HCT116 (cell line): ENCODE data around the gene ZNF804B.

ENCODE experiments used
- EGR1 ChIP-seq: IDR thresholded peaks from 2 replicates; pipeline ENCODE4 v1.6.1; 2012; ENCODE audit warnings: low read depth
- EZH2 ChIP-seq: fragments of 200-600 bp; sonication (generic); IDR thresholded peaks from 2 replicates; pipeline ENCODE4 v1.6.1; 2017; ENCODE audit warnings: antibody characterized with exemption, mixed run types
- JUND ChIP-seq: IDR thresholded peaks from 2 replicates; pipeline ENCODE4 v1.6.1; 2012
- POLR2A ChIP-seq: IDR thresholded peaks from 2 replicates; pipeline ENCODE4 v1.7.0; 2011; ENCODE audit warnings: borderline replicate concordance; ENCODE audit not compliant: insufficient read depth, insufficient read length; ENCODE audit errors: extremely low read depth
- POLR2AphosphoS5 ChIP-seq: IDR thresholded peaks from 2 replicates; pipeline ENCODE4 v1.6.1; 2011; ENCODE audit warnings: mild to moderate bottlenecking, low read depth, low read length, moderate library complexity
- SP1 ChIP-seq: IDR thresholded peaks from 2 replicates; pipeline ENCODE4 v1.6.1; 2012; ENCODE audit warnings: low read depth
- TCF7L2 ChIP-seq: IDR thresholded peaks from 2 replicates; pipeline ENCODE4 v1.7.0; 2011; ENCODE audit warnings: borderline replicate concordance, inconsistent platforms; ENCODE audit not compliant: insufficient read depth, insufficient read length; ENCODE audit errors: extremely low read depth
- YY1 ChIP-seq: IDR thresholded peaks from 2 replicates; pipeline ENCODE4 v1.6.1; 2011; ENCODE audit warnings: low read length, low read depth, moderate library complexity, mild to moderate bottlenecking; ENCODE audit not compliant: insufficient replicate concordance; ENCODE audit errors: extremely low read depth
- ZFX ChIP-seq: fragments of 450-650 bp; IDR thresholded peaks from 2 replicates; pipeline ENCODE4 v1.6.1; 2017
- TF ChIP-seq, protein P1 (sequence below), 3 experiments: fragments of 200-600 bp in 1 of 3; sonication (generic) in 1 of 3; IDR thresholded peaks in 2 of 3; conservative IDR thresholded peaks in 1 of 3; 2 replicates each; pipeline ENCODE4 v1.5.1; 2012 to 2017; ENCODE audit warnings: low read depth in 2 of 3, low read length in 2 of 3, antibody characterized with exemption in 1 of 3, borderline replicate concordance in 1 of 3, control low read depth in 1 of 3, mild to moderate bottlenecking in 1 of 3, mixed read lengths in 1 of 3, mixed run types in 1 of 3, moderate library complexity in 1 of 3; ENCODE audit not compliant: insufficient read depth in 1 of 3
- TF ChIP-seq, protein P2 (sequence below): IDR thresholded peaks from 2 replicates; pipeline ENCODE4 v1.6.1; 2011; ENCODE audit warnings: mild to moderate bottlenecking, low read length, moderate library complexity; ENCODE audit not compliant: insufficient replicate concordance; ENCODE audit errors: extremely low read depth
- TF ChIP-seq, protein P3 (sequence below): IDR thresholded peaks from 2 replicates; pipeline ENCODE4 v1.6.1; 2012; ENCODE audit warnings: low read depth
- TF ChIP-seq, protein P4 (sequence below): IDR thresholded peaks from 2 replicates; pipeline ENCODE4 v1.6.1; 2012
- TF ChIP-seq, protein P5 (sequence below): IDR thresholded peaks from 2 replicates; pipeline ENCODE4 v1.6.1; 2012

DNA sequence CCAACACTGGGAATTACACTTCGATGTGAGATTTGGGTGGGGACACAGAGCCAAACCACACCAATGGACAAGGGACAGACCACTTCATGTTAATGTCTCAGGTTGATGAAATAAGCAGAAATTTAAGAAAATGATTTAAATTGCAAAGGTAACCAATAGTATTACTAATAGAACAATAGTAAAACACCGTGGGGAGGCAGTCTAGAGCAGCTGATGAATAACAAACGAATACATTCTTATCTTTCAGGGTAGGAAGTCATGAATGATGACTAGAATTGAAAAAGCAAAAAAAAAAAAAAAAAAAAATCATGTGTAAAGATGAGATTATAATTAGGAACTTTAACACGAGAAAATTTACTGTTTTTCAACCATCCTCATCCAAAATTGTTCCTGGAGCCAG is 207.9 kb downstream of the ZNF804B start:
- TF ChIP-seq EZH2 (no peak), POLR2AphosphoS5 (no peak), TCF7L2 (no peak), POLR2A (no peak), SP1 (no peak), YY1 (no peak), JUND (no peak), EGR1 (no peak), ZFX (no peak)
- TF ChIP-seq, protein P1, sequence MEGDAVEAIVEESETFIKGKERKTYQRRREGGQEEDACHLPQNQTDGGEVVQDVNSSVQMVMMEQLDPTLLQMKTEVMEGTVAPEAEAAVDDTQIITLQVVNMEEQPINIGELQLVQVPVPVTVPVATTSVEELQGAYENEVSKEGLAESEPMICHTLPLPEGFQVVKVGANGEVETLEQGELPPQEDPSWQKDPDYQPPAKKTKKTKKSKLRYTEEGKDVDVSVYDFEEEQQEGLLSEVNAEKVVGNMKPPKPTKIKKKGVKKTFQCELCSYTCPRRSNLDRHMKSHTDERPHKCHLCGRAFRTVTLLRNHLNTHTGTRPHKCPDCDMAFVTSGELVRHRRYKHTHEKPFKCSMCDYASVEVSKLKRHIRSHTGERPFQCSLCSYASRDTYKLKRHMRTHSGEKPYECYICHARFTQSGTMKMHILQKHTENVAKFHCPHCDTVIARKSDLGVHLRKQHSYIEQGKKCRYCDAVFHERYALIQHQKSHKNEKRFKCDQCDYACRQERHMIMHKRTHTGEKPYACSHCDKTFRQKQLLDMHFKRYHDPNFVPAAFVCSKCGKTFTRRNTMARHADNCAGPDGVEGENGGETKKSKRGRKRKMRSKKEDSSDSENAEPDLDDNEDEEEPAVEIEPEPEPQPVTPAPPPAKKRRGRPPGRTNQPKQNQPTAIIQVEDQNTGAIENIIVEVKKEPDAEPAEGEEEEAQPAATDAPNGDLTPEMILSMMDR (IDR thresholded peaks at IDR 0.05 in 2 of 3, conservative IDR thresholded peaks at IDR 0.05 in 1 of 3; ENCODE audit: borderline replicate concordance in 1 of 3, insufficient read depth in 1 of 3, low read depth in 2 of 3, low read length in 2 of 3), result no peak
- TF ChIP-seq, protein P2, sequence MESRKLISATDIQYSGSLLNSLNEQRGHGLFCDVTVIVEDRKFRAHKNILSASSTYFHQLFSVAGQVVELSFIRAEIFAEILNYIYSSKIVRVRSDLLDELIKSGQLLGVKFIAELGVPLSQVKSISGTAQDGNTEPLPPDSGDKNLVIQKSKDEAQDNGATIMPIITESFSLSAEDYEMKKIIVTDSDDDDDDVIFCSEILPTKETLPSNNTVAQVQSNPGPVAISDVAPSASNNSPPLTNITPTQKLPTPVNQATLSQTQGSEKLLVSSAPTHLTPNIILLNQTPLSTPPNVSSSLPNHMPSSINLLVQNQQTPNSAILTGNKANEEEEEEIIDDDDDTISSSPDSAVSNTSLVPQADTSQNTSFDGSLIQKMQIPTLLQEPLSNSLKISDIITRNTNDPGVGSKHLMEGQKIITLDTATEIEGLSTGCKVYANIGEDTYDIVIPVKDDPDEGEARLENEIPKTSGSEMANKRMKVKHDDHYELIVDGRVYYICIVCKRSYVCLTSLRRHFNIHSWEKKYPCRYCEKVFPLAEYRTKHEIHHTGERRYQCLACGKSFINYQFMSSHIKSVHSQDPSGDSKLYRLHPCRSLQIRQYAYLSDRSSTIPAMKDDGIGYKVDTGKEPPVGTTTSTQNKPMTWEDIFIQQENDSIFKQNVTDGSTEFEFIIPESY, result no peak
- TF ChIP-seq, protein P3, sequence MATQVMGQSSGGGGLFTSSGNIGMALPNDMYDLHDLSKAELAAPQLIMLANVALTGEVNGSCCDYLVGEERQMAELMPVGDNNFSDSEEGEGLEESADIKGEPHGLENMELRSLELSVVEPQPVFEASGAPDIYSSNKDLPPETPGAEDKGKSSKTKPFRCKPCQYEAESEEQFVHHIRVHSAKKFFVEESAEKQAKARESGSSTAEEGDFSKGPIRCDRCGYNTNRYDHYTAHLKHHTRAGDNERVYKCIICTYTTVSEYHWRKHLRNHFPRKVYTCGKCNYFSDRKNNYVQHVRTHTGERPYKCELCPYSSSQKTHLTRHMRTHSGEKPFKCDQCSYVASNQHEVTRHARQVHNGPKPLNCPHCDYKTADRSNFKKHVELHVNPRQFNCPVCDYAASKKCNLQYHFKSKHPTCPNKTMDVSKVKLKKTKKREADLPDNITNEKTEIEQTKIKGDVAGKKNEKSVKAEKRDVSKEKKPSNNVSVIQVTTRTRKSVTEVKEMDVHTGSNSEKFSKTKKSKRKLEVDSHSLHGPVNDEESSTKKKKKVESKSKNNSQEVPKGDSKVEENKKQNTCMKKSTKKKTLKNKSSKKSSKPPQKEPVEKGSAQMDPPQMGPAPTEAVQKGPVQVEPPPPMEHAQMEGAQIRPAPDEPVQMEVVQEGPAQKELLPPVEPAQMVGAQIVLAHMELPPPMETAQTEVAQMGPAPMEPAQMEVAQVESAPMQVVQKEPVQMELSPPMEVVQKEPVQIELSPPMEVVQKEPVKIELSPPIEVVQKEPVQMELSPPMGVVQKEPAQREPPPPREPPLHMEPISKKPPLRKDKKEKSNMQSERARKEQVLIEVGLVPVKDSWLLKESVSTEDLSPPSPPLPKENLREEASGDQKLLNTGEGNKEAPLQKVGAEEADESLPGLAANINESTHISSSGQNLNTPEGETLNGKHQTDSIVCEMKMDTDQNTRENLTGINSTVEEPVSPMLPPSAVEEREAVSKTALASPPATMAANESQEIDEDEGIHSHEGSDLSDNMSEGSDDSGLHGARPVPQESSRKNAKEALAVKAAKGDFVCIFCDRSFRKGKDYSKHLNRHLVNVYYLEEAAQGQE, result no peak
- TF ChIP-seq, protein P4, sequence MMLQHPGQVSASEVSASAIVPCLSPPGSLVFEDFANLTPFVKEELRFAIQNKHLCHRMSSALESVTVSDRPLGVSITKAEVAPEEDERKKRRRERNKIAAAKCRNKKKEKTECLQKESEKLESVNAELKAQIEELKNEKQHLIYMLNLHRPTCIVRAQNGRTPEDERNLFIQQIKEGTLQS, result no peak
- TF ChIP-seq, protein P5, sequence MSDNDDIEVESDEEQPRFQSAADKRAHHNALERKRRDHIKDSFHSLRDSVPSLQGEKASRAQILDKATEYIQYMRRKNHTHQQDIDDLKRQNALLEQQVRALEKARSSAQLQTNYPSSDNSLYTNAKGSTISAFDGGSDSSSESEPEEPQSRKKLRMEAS, result no peak
